ENCODE results near the gene ZNRF4. TPM values are rescaled to one million over a fixed set of nuclear protein-coding genes. Genes with fewer than 3 reads are reported as not detected.
"Not testable (repeated sequence)": the region's sequence is repeated elsewhere in the genome, so short reads cannot be mapped to it uniquely, and the experiment has no call there.

Gene ZNRF4
- polyA plus RNA-seq (ENCODE audit: insufficient read length in 3 of 3): not detected
- long read RNA-seq, donor 1: 0 reads
- long read RNA-seq, donor 2: 0 reads
- long read RNA-seq, donor 3: 0 reads
- long read RNA-seq, donor 4: 0 reads
- long read RNA-seq, donor 5: 0 reads
- long read RNA-seq, donor 6: 0 reads
- long read RNA-seq, donor 7: 0 reads
- long read RNA-seq, donor 8: 0 reads
- long read RNA-seq, donor 9: 0 reads
- long read RNA-seq, donor 10: 0 reads
- long read RNA-seq, donor 11: 0 reads
- long read RNA-seq, donor 12: 0 reads
- long read RNA-seq, donor 13: 0 reads
- long read RNA-seq, donor 14: 0 reads
- long read RNA-seq, donor 15: 0 reads
- long read RNA-seq, donor 16: 0 reads

GRCh38 chr19:5455367-5456129 is at the start of gene ZNRF4:
Gene ZNRF4, plus strand, starts transcription at chr19:5455417. Its CDS starts 75 bp downstream, at chr19:5455492.
- DNase-seq (ENCODE audit: extremely low read depth in 1 of 11, low read depth in 9 of 11, low spot score in 4 of 11): no peak

DNA sequence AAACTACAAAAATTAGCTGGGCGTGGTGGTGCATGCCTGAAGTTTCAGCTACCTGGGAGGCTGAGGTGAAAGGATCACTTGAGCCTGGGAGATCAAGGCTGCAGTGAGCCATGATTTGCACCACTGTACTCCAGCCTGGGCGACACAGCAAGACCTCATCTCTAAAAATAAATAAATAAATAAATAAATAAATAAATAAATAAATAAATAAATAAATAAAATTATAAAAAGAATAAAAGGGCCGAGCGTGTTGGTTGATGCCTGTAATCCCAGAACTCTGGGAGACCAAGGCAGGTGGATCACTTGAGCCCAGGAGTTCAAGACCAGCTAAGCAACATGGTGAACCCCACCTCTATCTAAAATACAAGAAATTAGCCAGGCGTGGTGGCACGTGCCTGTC is 49.0 kb upstream of the ZNRF4 start:
- DNase-seq (ENCODE audit: extremely low read depth in 1 of 11, low read depth in 9 of 11, low spot score in 4 of 11): not testable (repeated sequence)

DNA sequence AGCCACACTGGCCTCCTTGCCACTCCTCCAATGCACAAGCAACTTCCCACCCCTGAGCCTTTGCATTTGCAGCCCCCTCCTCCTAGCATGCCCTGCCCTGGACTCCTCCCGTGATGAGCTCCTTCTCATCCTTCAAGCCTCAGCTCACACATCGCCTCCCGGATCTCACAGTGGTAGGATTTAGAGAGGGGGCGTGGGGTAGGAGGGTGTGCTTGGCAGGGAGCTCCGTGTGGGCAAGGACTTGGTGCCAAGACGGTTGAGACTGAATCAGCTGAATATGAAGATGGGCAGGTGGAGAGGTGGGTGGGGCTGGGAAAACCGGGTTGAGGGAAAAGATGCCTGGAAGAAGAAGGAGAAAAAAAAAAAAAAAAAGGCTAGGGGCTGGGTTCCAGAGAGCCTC is 48.4 kb upstream of the ZNRF4 start:
- no peak for DNase-seq (ENCODE audit: extremely low read depth in 1 of 11, low read depth in 9 of 11, low spot score in 4 of 11)

DNA sequence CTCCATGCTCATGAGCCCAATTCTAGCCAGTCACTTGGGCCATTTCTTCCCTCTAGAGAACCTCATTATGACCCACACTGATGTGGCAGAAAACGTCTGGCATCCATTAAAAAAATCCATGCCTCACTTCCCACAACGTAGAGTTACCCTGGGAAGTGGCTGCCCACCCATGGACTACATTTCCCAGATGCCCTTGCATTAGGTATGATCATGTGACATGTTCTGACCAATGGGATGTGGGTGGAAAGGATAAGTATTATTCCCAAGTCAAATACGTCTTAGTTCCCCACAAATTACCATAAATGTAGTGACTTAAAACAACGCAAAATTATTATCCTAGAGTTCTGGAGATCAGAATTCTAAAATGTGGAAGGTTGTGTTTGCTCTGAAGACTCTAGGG is 47.9 kb upstream of the ZNRF4 start:
- no peak for DNase-seq (ENCODE audit: extremely low read depth in 1 of 11, low read depth in 9 of 11, low spot score in 4 of 11)

GRCh38 chr19:5417495-5418436 is 37.5 kb upstream of the ZNRF4 start:
- no peak for DNase-seq (ENCODE audit: extremely low read depth in 1 of 11, low read depth in 9 of 11, low spot score in 4 of 11)

DNA sequence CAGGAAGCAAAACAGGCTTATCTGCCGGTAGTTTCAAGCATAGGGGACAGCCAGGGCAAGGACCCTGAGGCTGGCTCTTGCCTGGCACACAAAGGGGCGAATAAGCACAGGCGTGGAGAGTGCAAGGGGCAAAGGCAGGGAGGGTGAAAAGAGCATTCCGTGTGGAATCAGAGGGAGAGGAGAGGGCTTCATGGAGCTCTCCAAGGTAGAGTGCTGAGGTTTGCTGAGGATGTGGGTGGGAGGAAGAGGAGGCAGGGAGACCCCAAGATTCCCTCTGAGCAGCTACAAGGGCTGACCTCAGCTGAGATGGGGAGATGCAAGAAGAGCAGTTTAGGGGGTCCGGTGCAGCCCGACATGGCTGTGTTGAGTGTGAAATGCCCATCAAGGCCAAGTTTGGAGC is 36.5 kb upstream of the ZNRF4 start:
- DNase-seq (ENCODE audit: extremely low read depth in 1 of 11, low read depth in 9 of 11, low spot score in 4 of 11): no peak

DNA sequence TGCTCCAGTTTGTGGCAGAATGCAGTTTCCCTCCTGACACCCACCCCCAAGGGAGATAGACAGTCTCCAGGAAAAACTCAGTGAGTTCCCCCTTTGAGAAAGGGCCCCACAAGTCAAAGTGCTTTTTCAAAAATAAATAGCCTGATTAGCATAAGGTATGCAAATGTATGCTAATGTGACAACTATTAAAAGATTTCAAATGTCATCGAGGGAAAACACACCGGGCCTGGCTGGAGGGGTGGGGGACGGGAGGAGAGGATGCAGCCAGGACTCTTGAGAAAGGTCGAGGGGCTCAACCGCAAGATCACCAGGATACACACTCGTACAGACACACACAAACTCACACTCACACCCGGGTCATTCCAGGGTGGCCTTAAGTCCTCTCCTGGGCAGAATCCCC is 34.3 kb upstream of the ZNRF4 start:
- DNase-seq (ENCODE audit: extremely low read depth in 1 of 11, low read depth in 9 of 11, low spot score in 4 of 11): no peak

DNA sequence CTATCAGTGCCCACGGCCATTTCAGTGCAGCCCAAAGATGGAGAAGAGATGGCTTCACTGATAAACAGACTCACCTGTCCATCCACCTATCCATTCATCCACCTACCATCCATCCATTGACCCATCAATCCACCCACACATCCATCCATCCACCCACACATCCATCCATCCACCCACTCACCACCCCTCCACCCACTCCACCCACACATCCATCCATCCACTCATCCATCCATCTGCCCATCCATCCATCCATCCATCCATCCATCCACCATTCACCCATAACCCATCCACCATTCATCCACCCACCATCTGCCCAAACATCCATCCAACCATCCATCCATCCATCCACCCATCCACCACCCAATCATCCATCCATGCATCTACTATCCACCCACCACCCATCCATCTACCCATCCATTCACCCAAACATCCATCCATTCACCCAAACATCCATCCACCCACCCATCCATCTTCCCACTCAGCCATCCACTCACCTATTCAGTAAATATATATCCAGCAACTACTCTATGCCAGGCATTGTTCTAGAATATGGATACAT is 31.6 kb upstream of the ZNRF4 start:
- no peak for DNase-seq (ENCODE audit: extremely low read depth in 1 of 11, low read depth in 9 of 11, low spot score in 4 of 11)

DNA sequence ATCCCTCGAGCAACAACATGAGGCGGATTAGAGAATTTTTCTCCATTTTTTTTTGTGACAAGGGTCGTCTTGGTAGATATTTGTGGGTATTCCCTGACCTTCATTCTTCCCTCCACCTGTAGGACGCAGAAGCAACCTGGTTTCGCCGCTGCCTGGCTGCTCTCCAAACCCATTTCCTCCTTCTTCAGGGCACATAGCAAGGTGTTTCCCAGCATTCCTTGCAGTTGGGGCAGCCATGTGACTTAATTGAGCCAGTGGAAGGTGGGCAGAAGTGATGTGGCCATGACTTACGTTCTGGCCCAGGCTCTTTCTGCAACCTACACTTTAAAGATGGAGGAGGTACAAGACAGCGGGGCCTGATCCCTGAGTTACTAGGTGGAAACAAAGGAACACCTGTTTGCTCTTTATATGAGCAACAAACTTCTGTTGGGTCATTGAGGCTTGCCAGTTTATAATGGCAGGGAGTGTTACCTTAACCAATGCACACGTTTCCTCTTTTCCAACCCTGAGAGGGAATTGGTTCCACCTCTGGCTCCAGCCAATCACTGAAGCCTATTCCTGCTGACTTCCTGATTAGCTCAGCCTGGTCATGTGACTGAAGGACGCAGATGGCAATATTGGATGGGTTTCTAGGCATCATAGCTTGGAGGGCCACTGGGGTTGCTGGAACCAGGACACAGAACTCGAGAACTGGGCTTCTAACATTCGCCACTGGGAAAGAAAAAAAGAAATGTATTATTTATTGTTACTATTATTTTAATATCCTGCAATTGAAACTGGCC is 30.8 kb upstream of the ZNRF4 start:
- DNase-seq (ENCODE audit: extremely low read depth in 1 of 11, low read depth in 9 of 11, low spot score in 4 of 11): no peak

DNA sequence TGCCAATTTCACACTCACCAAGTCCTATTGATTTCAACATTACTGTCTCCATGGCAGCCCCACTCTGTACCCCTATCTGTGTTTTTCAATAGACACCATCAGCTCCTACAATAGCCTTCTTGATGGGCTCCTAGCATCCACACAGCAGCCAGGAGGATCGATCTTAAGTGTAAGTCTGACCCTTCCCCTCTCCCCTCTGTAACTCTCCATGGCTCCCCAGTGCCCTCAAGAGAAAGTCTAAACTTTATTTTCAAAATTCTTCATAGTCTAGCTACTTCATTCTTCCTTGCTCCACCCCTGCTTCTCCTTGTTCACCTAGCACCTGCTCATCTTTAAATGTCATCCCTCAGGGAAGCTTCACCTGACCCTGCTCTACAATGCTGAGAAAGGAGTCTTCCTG is 30.0 kb upstream of the ZNRF4 start:
- DNase-seq (ENCODE audit: extremely low read depth in 1 of 11, low read depth in 9 of 11, low spot score in 4 of 11): no peak

- DNase-seq (ENCODE audit: extremely low read depth in 1 of 11, low read depth in 9 of 11, low spot score in 4 of 11): no peak
Observed at GRCh38 chr19:5430237-5430636, 25.0 kb upstream of the ZNRF4 start.

DNA sequence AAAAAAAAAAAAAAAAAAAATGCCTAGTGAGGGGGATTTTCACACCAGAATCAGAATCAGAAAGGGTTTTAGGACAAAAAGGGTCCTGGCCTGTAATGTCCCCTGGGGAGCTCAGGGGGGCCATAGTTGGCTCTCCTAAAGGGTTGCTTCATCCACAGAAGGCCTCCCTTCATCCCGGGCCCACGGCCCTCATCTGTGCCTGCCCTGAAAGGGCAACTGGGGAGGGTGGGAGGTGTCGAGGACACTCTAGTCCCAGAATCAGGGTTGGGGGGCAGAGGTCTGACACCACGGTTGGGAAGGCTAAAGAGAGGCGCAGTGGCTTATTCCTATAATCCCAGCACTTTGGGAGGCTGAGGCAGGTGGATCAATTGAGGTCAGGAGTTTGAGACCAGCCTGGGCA is 22.5 kb upstream of the ZNRF4 start:
- DNase-seq (ENCODE audit: extremely low read depth in 1 of 11, low read depth in 9 of 11, low spot score in 4 of 11): no peak

GRCh38 chr19:5434351-5434917 is 20.8 kb upstream of the ZNRF4 start:
- DNase-seq (ENCODE audit: extremely low read depth in 1 of 11, low read depth in 9 of 11, low spot score in 4 of 11): no peak

- DNase-seq (ENCODE audit: extremely low read depth in 1 of 11, low read depth in 9 of 11, low spot score in 4 of 11): no peak
Observed at GRCh38 chr19:5434970-5435641, 20.1 kb upstream of the ZNRF4 start.

DNA sequence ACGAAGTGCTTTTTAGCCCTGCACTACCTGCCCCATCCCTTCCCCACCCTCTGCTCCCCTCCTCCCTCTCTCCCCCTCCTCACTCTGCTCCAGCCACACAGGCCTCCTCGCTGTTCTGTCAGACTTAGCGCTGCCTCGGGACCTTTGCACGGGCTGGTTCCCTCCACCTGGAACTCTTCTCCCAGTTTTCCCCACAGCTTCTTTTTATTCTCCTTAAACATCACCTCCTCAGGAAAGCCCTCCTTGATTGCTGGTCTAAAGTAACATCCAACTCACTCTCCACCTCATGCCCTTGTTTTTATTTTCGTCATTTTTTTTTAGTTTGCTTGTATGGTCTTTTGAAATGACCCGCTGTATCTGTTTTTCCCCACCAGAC is 19.6 kb upstream of the ZNRF4 start:
- DNase-seq (ENCODE audit: extremely low read depth in 1 of 11, low read depth in 9 of 11, low spot score in 4 of 11): no peak

GRCh38 chr19:5436106-5436947 is 18.9 kb upstream of the ZNRF4 start:
- DNase-seq (ENCODE audit: extremely low read depth in 1 of 11, low read depth in 9 of 11, low spot score in 4 of 11): peak in 10 of 11 donors; percentile 21 to 69 (median 59)

DNA sequence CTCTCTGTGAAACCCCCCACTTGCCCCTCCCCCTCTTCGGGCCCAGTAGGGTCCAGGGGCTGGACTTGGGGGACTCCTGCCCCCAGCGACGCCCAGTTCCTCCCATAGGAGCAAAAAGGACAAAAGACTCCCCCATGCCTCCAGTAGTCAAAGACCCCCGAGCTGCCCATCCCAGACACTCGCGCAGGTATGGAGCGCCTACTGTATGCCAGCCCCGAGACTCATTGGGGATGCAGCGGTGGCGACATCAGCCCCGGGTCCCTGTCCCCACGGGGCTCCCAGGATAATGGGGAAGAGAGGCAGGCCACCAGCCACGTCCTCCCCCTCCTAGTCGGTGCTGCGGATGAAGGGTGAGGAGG is 18.3 kb upstream of the ZNRF4 start:
- DNase-seq (ENCODE audit: extremely low read depth in 1 of 11, low read depth in 9 of 11, low spot score in 4 of 11): no peak
